SK-N-SH (cell line): ENCODE results near the gene ABCB6. TPM values are rescaled to one million over a fixed set of nuclear protein-coding genes. Genes with fewer than 3 reads are reported as not detected.

Experiments
- CTCF ChIA-PET: fragments of 300-600, 350-600 bp; formaldehyde crosslinking; extraction: SDS; loops from one replicate; lab custom pipeline; 2021; lab: Yijun Ruan, JAX
- POLR2A ChIA-PET: fragments of 350-600 bp; sonication (Branson Sonifier 250); formaldehyde crosslinking; extraction: SDS; loops from one replicate; lab custom pipeline; 2020; ENCODE audit warnings: antibody characterized with exemption, inconsistent platforms; lab: Yijun Ruan, JAX
- DNase-seq: peaks from one replicate; pipeline ENCODE4 v3.0.0; 2012
- H2AFZ ChIP-seq: fragments of 200-600 bp; sonication (generic); 2 replicates; pipeline ENCODE4 v1.8.1; 2016; ENCODE audit warnings: antibody characterized with exemption, mild to moderate bottlenecking, low read depth
- H3F3A ChIP-seq: fragments of 200-600 bp; sonication (generic); replicated peaks from 2 replicates; pipeline ENCODE3; 2016; ENCODE audit warnings: antibody characterized with exemption, mild to moderate bottlenecking; ENCODE audit not compliant: insufficient read depth
- H3K27ac ChIP-seq, 2 experiments: fragments of 200-500 bp in 1 of 2; fragments of 200-600 bp in 1 of 2; sonication (Bioruptor generic) in 1 of 2; sonication (generic), shearing (Covaris generic) in 1 of 2; 2 replicates each; pipeline versions ENCODE4 v1.5.1 to v1.6.1; 2014 to 2016; ENCODE audit warnings: low read depth in 2 of 2, inconsistent platforms in 1 of 2, low read length in 1 of 2, mild to moderate bottlenecking in 1 of 2, mixed read lengths in 1 of 2
- H3K27me3 ChIP-seq: fragments of 200-600 bp; sonication (generic), shearing (Covaris generic); 2 replicates; pipeline ENCODE4 v1.6.1; 2016; ENCODE audit warnings: mixed run types; ENCODE audit not compliant: insufficient read depth
- H3K36me3 ChIP-seq, 2 experiments: fragments of 200-500 bp in 1 of 2; fragments of 200-600 bp in 1 of 2; sonication (Bioruptor generic) in 1 of 2; sonication (generic) in 1 of 2; replicated peaks in 1 of 2; 2 replicates each; pipeline versions ENCODE3 to v1.5.1; 2014 to 2016; ENCODE audit warnings: low read length in 1 of 2, mild to moderate bottlenecking in 1 of 2; ENCODE audit not compliant: insufficient read depth in 2 of 2, control insufficient read depth in 1 of 2
- H3K4me1 ChIP-seq, 2 experiments: fragments of 200-500 bp in 1 of 2; fragments of 200-600 bp in 1 of 2; sonication (Bioruptor generic) in 1 of 2; sonication (generic), shearing (Covaris generic) in 1 of 2; 2 replicates each; pipeline versions ENCODE4 v1.5.1 to v1.6.1; 2014 to 2016; ENCODE audit warnings: low read depth in 1 of 2, low read length in 1 of 2, mixed run types in 1 of 2; ENCODE audit not compliant: insufficient read depth in 2 of 2, control insufficient read depth in 1 of 2
- H3K4me2 ChIP-seq: fragments of 200-600 bp; sonication (generic), shearing (Covaris generic); 2 replicates; pipeline ENCODE4 v1.6.1; 2017; ENCODE audit warnings: mixed run types
- H3K4me3 ChIP-seq, 2 experiments: fragments of 200-500 bp in 1 of 2; fragments of 200-600 bp in 1 of 2; sonication (Bioruptor generic) in 1 of 2; sonication (generic), shearing (Covaris generic) in 1 of 2; 2 replicates each; pipeline versions ENCODE4 v1.5.1 to v1.8.1; 2014 to 2016; ENCODE audit warnings: low read depth in 2 of 2, inconsistent platforms in 1 of 2, low read length in 1 of 2, mild to moderate bottlenecking in 1 of 2, mixed read lengths in 1 of 2, moderate library complexity in 1 of 2
- H3K79me2 ChIP-seq: fragments of 200-600 bp; sonication (generic); 2 replicates; pipeline ENCODE4 v1.8.1; 2017; ENCODE audit warnings: mild to moderate bottlenecking; ENCODE audit not compliant: insufficient read depth
- H3K9ac ChIP-seq: fragments of 200-600 bp; sonication (generic); 2 replicates; pipeline ENCODE4 v1.6.1; 2017; ENCODE audit warnings: mixed run types
- H3K9me2 ChIP-seq: fragments of 200-600 bp; sonication (generic); 2 replicates; pipeline ENCODE4 v1.6.1; 2017; ENCODE audit warnings: mixed run types
- H3K9me3 ChIP-seq: fragments of 200-600 bp; sonication (generic); 2 replicates; pipeline ENCODE4 v1.6.1; 2017; ENCODE audit warnings: mixed run types, mild to moderate bottlenecking, moderate library complexity
- H4K20me1 ChIP-seq: fragments of 200-600 bp; sonication (generic); 2 replicates; pipeline ENCODE4 v1.6.1; 2017; ENCODE audit warnings: mild to moderate bottlenecking, mixed run types; ENCODE audit not compliant: insufficient read depth
- FOSL2 ChIP-seq: IDR thresholded peaks from 2 replicates; pipeline ENCODE4 v1.4.0; 2012; ENCODE audit warnings: low read depth, mild to moderate bottlenecking, moderate library complexity, borderline replicate concordance
- FOXJ3 ChIP-seq: sonication (generic); formaldehyde crosslinking; IDR thresholded peaks from 2 replicates; pipeline ENCODE4 v1.5.1; 2020; ENCODE audit warnings: mild to moderate bottlenecking, missing genetic modification reagents
- FOXM1 ChIP-seq: IDR thresholded peaks from 2 replicates; pipeline ENCODE4 v1.4.0; 2012; ENCODE audit warnings: low read depth, mild to moderate bottlenecking
- GABPA ChIP-seq: IDR thresholded peaks from 2 replicates; pipeline ENCODE4 v1.4.0; 2012; ENCODE audit warnings: low read depth, mild to moderate bottlenecking
- IRF3 ChIP-seq: fragments of 150-350 bp; IDR thresholded peaks from 2 replicates; pipeline ENCODE4 v1.6.1; 2016; ENCODE audit warnings: mild to moderate bottlenecking, low read depth, low read length
- JUND ChIP-seq: IDR thresholded peaks from 2 replicates; pipeline ENCODE4 v1.4.0; 2012
- MXI1 ChIP-seq: IDR thresholded peaks from 2 replicates; pipeline ENCODE4 v1.6.1; 2012; ENCODE audit warnings: mild to moderate bottlenecking, low read depth, low read length, improper control_type of control experiment
- PBX3 ChIP-seq: IDR thresholded peaks from 2 replicates; pipeline ENCODE4; 2012
- POLR2AphosphoS5 ChIP-seq: IDR thresholded peaks from 2 replicates; pipeline ENCODE4 v1.6.1; 2012; ENCODE audit warnings: low read depth, low read length
- RXRA ChIP-seq: IDR thresholded peaks from 2 replicates; pipeline ENCODE4 v1.4.0; 2012; ENCODE audit warnings: low read depth, mild to moderate bottlenecking, borderline replicate concordance
- SMC3 ChIP-seq: IDR thresholded peaks from 2 replicates; pipeline ENCODE4 v1.6.1; 2012; ENCODE audit warnings: low read depth, low read length, improper control_type of control experiment
- ZBTB33 ChIP-seq: IDR thresholded peaks from 2 replicates; pipeline ENCODE4 v1.4.0; 2012; ENCODE audit warnings: low read depth, borderline replicate concordance
- WGBS: methylation state at CpG from one replicate; pipeline ENCODE4 v1.1.6; 2017; ENCODE audit warnings: low lambda C conversion rate; 5-methylcytosine and 5-hydroxymethylcytosine counted together
- polyA plus RNA-seq, 3 experiments: library from polyadenylated mRNA; depleted of rRNA; stranded (reverse); fragments of >200 nt; gene quantifications; 2 replicates each; pipeline ENCODE4 v1.2.3, GENCODE V29; 2012

ABCB6 gene
- polyA plus RNA-seq, 1 of the 3 experiments (the other 2 are of a cell fraction) = 27.4 TPM

GRCh38 chr2:219220652-219221402, 2.1 kb upstream of the ABCB6 start:
- no peak for DNase-seq
- ChIA-PET CTCF (interaction anchor here (1.0 to 3.3 kb wide), 4 partner anchors 8 to 66 kb away, joined by 3 to 15 read pairs (median 4); partner anchors contain the start of genes ANKZF1 and ATG9A), POLR2A (interaction anchor here (0.5 kb wide), 1 partner anchor 14 kb away, joined by 3 read pairs; no protein-coding TSS in a partner anchor)
- H3K4me1 ChIP-seq = peaks cover 5 to 30% of the 10 kb centered on the region in 2 experiments; a peak in 3 of 4 replicates
- peaks cover 10 to 55% of the 10 kb centered on the region in 2 experiments for H3K36me3 ChIP-seq
- no peaks in the 10 kb centered on the region for H3K79me2 ChIP-seq
- no peak overlapping the region for H3K9ac ChIP-seq
- 96% methylated on average over 17 of the region's 19 CpGs for WGBS
- no peaks in the 10 kb centered on the region for H3K27me3 ChIP-seq
- no peaks in the 10 kb centered on the region for H3K9me3 ChIP-seq
- peaks cover 27% of the 10 kb centered on the region for H3F3A ChIP-seq
- no peaks in the 10 kb centered on the region for H3K9me2 ChIP-seq
- H3K4me3 ChIP-seq = no peak overlapping the region
- H3K4me2 ChIP-seq = no peak overlapping the region
- TF ChIP-seq IRF3 (no peak), GABPA (no peak), RXRA (no peak)
- H4K20me1 ChIP-seq = no peaks in the 10 kb centered on the region
- H3K27ac ChIP-seq = no peak overlapping the region
- no peak overlapping the region for H2AFZ ChIP-seq

- H3K79me2 ChIP-seq = no peaks in the 10 kb centered on the region
- no peak for TF ChIP-seq JUND
- H4K20me1 ChIP-seq = no peaks in the 10 kb centered on the region
- no peak overlapping the region for H3K27ac ChIP-seq
- CTCF ChIA-PET = interaction anchor here (1.0 to 4.7 kb wide), 7 partner anchors 9 to 224 kb away, joined by 3 to 26 read pairs (median 3); partner anchors contain the start of genes ANKZF1, ATG9A, NHEJ1 and ZFAND2B
- no peak for DNase-seq
- H3K4me1 ChIP-seq = peaks cover 5 to 30% of the 10 kb centered on the region in 2 experiments; a peak in 3 of 4 replicates
- 0 out of 2 replicates have a peak overlapping the region, but pooled peaks have one; percentile 100 for H3K4me2 ChIP-seq
- H3F3A ChIP-seq = peaks cover 27% of the 10 kb centered on the region
- H3K4me3 ChIP-seq = no peak overlapping the region
- no peaks in the 10 kb centered on the region for H3K9me2 ChIP-seq
- no peaks in the 10 kb centered on the region for H3K27me3 ChIP-seq
- H3K36me3 ChIP-seq = peaks cover 13 to 53% of the 10 kb centered on the region in 2 experiments
- 98% methylated on average over 13 of the region's 18 CpGs for WGBS
- no peaks in the 10 kb centered on the region for H3K9me3 ChIP-seq
- H3K9ac ChIP-seq = no peak overlapping the region
- POLR2A ChIA-PET = interaction anchor here (0.9 to 2.5 kb wide), 3 partner anchors 10 to 59 kb away, joined by 3 to 19 read pairs (median 6); partner anchors contain the start of genes ANKZF1, ATG9A and DNAJB2
- no peak overlapping the region for H2AFZ ChIP-seq
Measured at GRCh38 chr2:219219784-219220532, 1.2 kb upstream of the ABCB6 start.

- Histone ChIP-seq H3K9me3 (no peaks in the 10 kb centered on the region), H3K9ac (peak overlapping the region; percentile 70), H3K4me3 (peak overlapping the region; percentile 60 to 70), H3F3A (peaks cover 27% of the 10 kb centered on the region), H3K4me2 (peak overlapping the region; percentile 100), H3K9me2 (no peaks in the 10 kb centered on the region), H3K27me3 (no peaks in the 10 kb centered on the region), H3K36me3 (peaks cover 18 to 52% of the 10 kb centered on the region in 2 experiments), H3K4me1 (peaks cover 5 to 30% of the 10 kb centered on the region in 2 experiments; a peak in 3 of 4 replicates), H2AFZ (peak overlapping the region; percentile 56; the same call in 1 of the 2 replicates), H3K79me2 (no peaks in the 10 kb centered on the region), H3K27ac (peak overlapping the region; percentile 87 to 99), H4K20me1 (no peaks in the 10 kb centered on the region)
- DNase-seq = peak; percentile 85
- 0% methylated on average over 11 of the region's 37 CpGs for WGBS
- POLR2A ChIA-PET = interaction anchor here (0.9 to 4.0 kb wide), 9 partner anchors 11 to 234 kb away, joined by 3 to 52 read pairs (median 6); partner anchors contain the start of genes ANKZF1, ATG9A, CNPPD1 and DNAJB2
- CTCF ChIA-PET = interaction anchor here (0.8 to 4.7 kb wide), 11 partner anchors 11 to 222 kb away, joined by 3 to 26 read pairs (median 5); partner anchors contain the start of genes ANKZF1, ATG9A, DNAJB2 and NHEJ1
- TF ChIP-seq ZBTB33 (no peak), FOXJ3 (peak; percentile 28; the same call in 1 of the 2 replicates), FOSL2 (no peak), MXI1 (no peak), POLR2AphosphoS5 (no peak), SMC3 (no peak; the same call in 1 of the 2 replicates), PBX3 (no peak), FOXM1 (no peak)
Measured at GRCh38 chr2:219218217-219218731, 484 bp downstream of the ABCB6 start.
